Glutamatergic neuron (in vitro differentiated cells): ENCODE results near the gene H1-8. TPM values are rescaled to one million over a fixed set of nuclear protein-coding genes. Genes with fewer than 3 reads are reported as not detected.

Source experiments
- DNase-seq: peaks from one replicate; pipeline ENCODE4 v3.0.0; 2022
- H3K27ac Mint-ChIP-seq: one replicate; pipeline ENCODE4 v1.8.0; 2020; ENCODE audit warnings: mild to moderate bottlenecking, mixed read lengths, inconsistent platforms; ENCODE audit not compliant: unreplicated experiment
- H3K27me3 Mint-ChIP-seq: one replicate; pipeline ENCODE4 v1.8.0; 2020; ENCODE audit warnings: mild to moderate bottlenecking, moderate library complexity, mixed read lengths, inconsistent platforms; ENCODE audit not compliant: unreplicated experiment
- H3K36me3 Mint-ChIP-seq: one replicate; pipeline ENCODE4 v1.8.0; 2020; ENCODE audit warnings: mild to moderate bottlenecking, mixed read lengths, inconsistent platforms; ENCODE audit not compliant: unreplicated experiment
- H3K4me1 Mint-ChIP-seq: one replicate; pipeline ENCODE4 v1.8.0; 2020; ENCODE audit warnings: mild to moderate bottlenecking, low read depth, mixed read lengths, inconsistent platforms; ENCODE audit not compliant: unreplicated experiment
- H3K4me3 Mint-ChIP-seq: one replicate; pipeline ENCODE4 v1.8.0; 2020; ENCODE audit warnings: mild to moderate bottlenecking, mixed read lengths, inconsistent platforms; ENCODE audit not compliant: unreplicated experiment
- H3K9me3 Mint-ChIP-seq: one replicate; pipeline ENCODE4 v1.8.0; 2020; ENCODE audit warnings: mild to moderate bottlenecking, moderate library complexity, mixed read lengths, inconsistent platforms; ENCODE audit not compliant: unreplicated experiment
- CTCF ChIP-seq: fragments of 200-600 bp; sonication (generic); IDR thresholded peaks from one replicate; pipeline ENCODE4 v1.5.0; 2021; ENCODE audit not compliant: partially characterized antibody, unreplicated experiment
- total RNA-seq: library from RNA; stranded (reverse); fragmentation: NEBNext Ultra II Directional; extraction: Animal tissue kit (Norgen Biotek cat#: 25700); gene quantifications from one replicate; pipeline ENCODE4 v1.2.1, GENCODE V29; 2021; ENCODE audit not compliant: unreplicated experiment

Gene H1-8
- total RNA-seq, 1 donor from 2014 or later, result not detected

- Mint-ChIP-seq H3K36me3 (no peaks in the 10 kb centered on the region), H3K27me3 (peaks cover 7% of the 10 kb centered on the region), H3K4me3 (no peak overlapping the region), H3K4me1 (peaks cover 5% of the 10 kb centered on the region), H3K27ac (no peak overlapping the region), H3K9me3 (peaks cover 1% of the 10 kb centered on the region)
- DNase-seq, result no peak
- TF ChIP-seq CTCF, result no peak
Observed at GRCh38 chr3:129527262-129527661, 15.7 kb upstream of the H1-8 start.

GRCh38 chr3:129528589-129529100 lies 14.3 kb upstream of the H1-8 start, which contains the start of gene RHO:
Gene RHO, plus strand, starts transcription at chr3:129528639. Its CDS starts 95 bp downstream, at chr3:129528734.
- H3K4me1 Mint-ChIP-seq, result peaks cover 3% of the 10 kb centered on the region
- peaks cover 5% of the 10 kb centered on the region for H3K27me3 Mint-ChIP-seq
- H3K9me3 Mint-ChIP-seq, result peaks cover 4% of the 10 kb centered on the region
- no peaks in the 10 kb centered on the region for H3K36me3 Mint-ChIP-seq
- H3K4me3 Mint-ChIP-seq, result no peak within 1 kb of the TSS
- no peak for TF ChIP-seq CTCF
- DNase-seq, result no peak
- no peak within 1 kb of the TSS for H3K27ac Mint-ChIP-seq

GRCh38 chr3:129529436-129530210 lies 13.4 kb upstream of the H1-8 start:
- Mint-ChIP-seq H3K9me3 (peaks cover 4% of the 10 kb centered on the region), H3K36me3 (no peaks in the 10 kb centered on the region), H3K4me1 (peaks cover 5% of the 10 kb centered on the region), H3K4me3 (no peak overlapping the region), H3K27me3 (peaks cover 7% of the 10 kb centered on the region), H3K27ac (no peak overlapping the region)
- DNase-seq, result no peak
- no peak for TF ChIP-seq CTCF

GRCh38 chr3:129530251-129530791 lies 12.7 kb upstream of the H1-8 start:
- no peak for TF ChIP-seq CTCF
- Mint-ChIP-seq H3K4me1 (peaks cover 5% of the 10 kb centered on the region), H3K9me3 (peaks cover 4% of the 10 kb centered on the region), H3K27me3 (peaks cover 7% of the 10 kb centered on the region), H3K27ac (no peak overlapping the region), H3K4me3 (no peak overlapping the region), H3K36me3 (no peaks in the 10 kb centered on the region)
- no peak for DNase-seq

- peaks cover 5% of the 10 kb centered on the region for H3K4me1 Mint-ChIP-seq
- H3K4me3 Mint-ChIP-seq, result no peak overlapping the region
- peaks cover 4% of the 10 kb centered on the region for H3K9me3 Mint-ChIP-seq
- no peaks in the 10 kb centered on the region for H3K36me3 Mint-ChIP-seq
- DNase-seq, result no peak
- peaks cover 7% of the 10 kb centered on the region for H3K27me3 Mint-ChIP-seq
- H3K27ac Mint-ChIP-seq, result no peak overlapping the region
- no peak for TF ChIP-seq CTCF
Observed at GRCh38 chr3:129530821-129531220, 12.2 kb upstream of the H1-8 start.
